DND-41 (cell line): ENCODE data around the gene HAUS6.

Experiments used
- ATAC-seq: fragments of 200-7000 bp; cut with Tn5 transposase; 3 replicates; pipeline ENCODE4 v1.9.1; 2021; ENCODE audit warnings: low read depth; ENCODE audit not compliant: insufficient read depth
- DNase-seq: peaks from one replicate; pipeline ENCODE4 v3.0.0-alpha.2; 2020
- H2AFZ ChIP-seq: 2 replicates; pipeline ENCODE4 v1.6.0; 2012; ENCODE audit warnings: low read depth, low read length
- H3K27ac ChIP-seq: 2 replicates; pipeline ENCODE4 v1.5.1; 2012; ENCODE audit warnings: low read length, inconsistent platforms
- H3K27me3 ChIP-seq: fragments of 200-600 bp; sonication (generic); 2 replicates; pipeline ENCODE4 v1.6.0; 2012; ENCODE audit warnings: low read length, mild to moderate bottlenecking, inconsistent platforms; ENCODE audit not compliant: insufficient read depth, poor library complexity
- H3K36me3 ChIP-seq: 2 replicates; pipeline ENCODE4 v1.5.1; 2012; ENCODE audit warnings: low read length, inconsistent platforms; ENCODE audit not compliant: insufficient read depth
- H3K4me1 ChIP-seq: 2 replicates; pipeline ENCODE4 v1.5.1; 2012; ENCODE audit warnings: mild to moderate bottlenecking, low read length; ENCODE audit not compliant: insufficient read depth
- H3K4me2 ChIP-seq: 2 replicates; pipeline ENCODE4 v1.6.0; 2012; ENCODE audit warnings: mild to moderate bottlenecking, moderate library complexity, low read length, inconsistent platforms; ENCODE audit not compliant: insufficient read depth
- H3K4me3 ChIP-seq, 2 experiments: fragments of 200-600 bp in 1 of 2; shearing (Covaris generic) in 1 of 2; 2 replicates each; pipeline ENCODE4 v1.5.1; 2012 to 2016; ENCODE audit warnings: inconsistent platforms in 2 of 2, low read length in 2 of 2, mild to moderate bottlenecking in 2 of 2, low read depth in 1 of 2, moderate library complexity in 1 of 2
- H3K79me2 ChIP-seq: 2 replicates; pipeline ENCODE4 v1.6.0; 2012; ENCODE audit warnings: low read length, inconsistent platforms; ENCODE audit not compliant: insufficient read depth
- H3K9ac ChIP-seq: 2 replicates; pipeline ENCODE4 v1.6.0; 2012; ENCODE audit warnings: low read depth, mild to moderate bottlenecking, inconsistent platforms, low read length, moderate library complexity
- H3K9me3 ChIP-seq: 2 replicates; pipeline ENCODE4 v1.5.1; 2012; ENCODE audit warnings: low read length, moderate library complexity, mild to moderate bottlenecking, inconsistent platforms; ENCODE audit not compliant: insufficient read depth, severe bottlenecking
- H4K20me1 ChIP-seq: 2 replicates; pipeline ENCODE4 v1.6.0; 2012; ENCODE audit warnings: low read length; ENCODE audit not compliant: insufficient read depth
- CTCF ChIP-seq: IDR thresholded peaks from 2 replicates; pipeline ENCODE4 v1.5.1; 2012; ENCODE audit warnings: borderline replicate concordance, low read length, moderate library complexity, mild to moderate bottlenecking; ENCODE audit not compliant: poor library complexity, severe bottlenecking; ENCODE audit errors: extremely low read depth
- EZH2 ChIP-seq: IDR thresholded peaks from 3 replicates; pipeline ENCODE4 v1.6.1; 2012; ENCODE audit warnings: borderline replicate concordance, low read depth, mild to moderate bottlenecking, moderate library complexity, low read length, inconsistent platforms; ENCODE audit not compliant: severe bottlenecking

Gene HAUS6

GRCh38 chr9:19130436-19130835, 27.7 kb upstream of the HAUS6 start:
- H2AFZ ChIP-seq: no peak overlapping the region
- no peaks in the 10 kb centered on the region for H3K27me3 ChIP-seq
- no peak overlapping the region for H3K9ac ChIP-seq
- no peaks in the 10 kb centered on the region for H3K9me3 ChIP-seq
- DNase-seq (no peak), ATAC-seq (no peak)
- no peak for TF ChIP-seq CTCF
- TF ChIP-seq EZH2: no peak
- peaks cover 12% of the 10 kb centered on the region for H3K79me2 ChIP-seq
- no peak overlapping the region for H3K4me3 ChIP-seq
- H3K4me1 ChIP-seq: peaks cover 43% of the 10 kb centered on the region
- H3K27ac ChIP-seq: no peak overlapping the region
- H3K36me3 ChIP-seq: peaks cover 6% of the 10 kb centered on the region
- no peaks in the 10 kb centered on the region for H4K20me1 ChIP-seq
- H3K4me2 ChIP-seq: no peak overlapping the region

- ATAC-seq: 0 out of 3 replicates have a peak, but pooled peaks have one; percentile 7
- Histone ChIP-seq H3K36me3 (peaks cover 19% of the 10 kb centered on the region), H4K20me1 (no peaks in the 10 kb centered on the region), H3K4me3 (peak overlapping the region; percentile 92 to 97; a peak in 3 of 4 replicates), H3K4me1 (peaks cover 58% of the 10 kb centered on the region), H3K9me3 (no peaks in the 10 kb centered on the region), H3K4me2 (peak overlapping the region; percentile 94), H3K27me3 (no peaks in the 10 kb centered on the region), H3K9ac (peak overlapping the region; percentile 98), H3K27ac (peak overlapping the region; percentile 93; the same call in 1 of the 2 replicates), H2AFZ (peak overlapping the region; percentile 99), H3K79me2 (peaks cover 17% of the 10 kb centered on the region)
- TF ChIP-seq CTCF (no peak), EZH2 (no peak)
- peak; percentile 54 for DNase-seq
Measured at GRCh38 chr9:19127871-19128500, 25.3 kb upstream of the HAUS6 start.

GRCh38 chr9:19124430-19124793, 21.7 kb upstream of the HAUS6 start:
- DNase-seq (no peak), ATAC-seq (no peak)
- no peaks in the 10 kb centered on the region for H3K9me3 ChIP-seq
- H3K4me2 ChIP-seq: peak overlapping the region; percentile 94; the same call in 1 of the 2 replicates
- 0 out of 2 replicates have a peak overlapping the region, but pooled peaks have one; percentile 35 for H3K27ac ChIP-seq
- peaks cover 51% of the 10 kb centered on the region for H3K36me3 ChIP-seq
- peaks cover 17% of the 10 kb centered on the region for H3K79me2 ChIP-seq
- no peak overlapping the region for H2AFZ ChIP-seq
- H3K9ac ChIP-seq: 0 out of 2 replicates have a peak overlapping the region, but pooled peaks have one; percentile 9
- peaks cover 47% of the 10 kb centered on the region for H3K4me1 ChIP-seq
- no peaks in the 10 kb centered on the region for H4K20me1 ChIP-seq
- no peak overlapping the region for H3K4me3 ChIP-seq
- H3K27me3 ChIP-seq: no peaks in the 10 kb centered on the region
- TF ChIP-seq CTCF: no peak
- no peak for TF ChIP-seq EZH2
